Gastroesophageal sphincter (tissue), 4 donors: ENCODE data around the gene PUSL1. TPM values are rescaled to one million over a fixed set of nuclear protein-coding genes. Genes with fewer than 3 reads are reported as not detected.

Source experiments
- ATAC-seq: fragments of 150-250 bp; one replicate; pipeline ENCODE4 v1.9.1; 2016; ENCODE audit warnings: mild to moderate bottlenecking, moderate library complexity
- H3K27ac ChIP-seq, 4 donors: fragments of 200-600 bp; sonication (generic) in 3 of 4; 1 replicate in 3 of 4; 2 replicates in 1 of 4; pipeline ENCODE4 v1.5.1; 2016 to 2019
- H3K27me3 ChIP-seq: fragments of 200-600 bp; sonication (generic); one replicate; pipeline ENCODE4 v1.5.1; 2019
- H3K36me3 ChIP-seq, 2 donors: fragments of 200-600 bp; sonication (generic); one replicate each; pipeline ENCODE4 v1.5.1; 2019; ENCODE audit warnings: control low read depth in 1 of 2
- H3K4me1 ChIP-seq, 3 donors: fragments of 200-600 bp; sonication (generic); 1 replicate in 2 of 3; 2 replicates in 1 of 3; pipeline ENCODE4 v1.5.1; 2016 to 2019; ENCODE audit warnings: control low read depth in 2 of 3
- H3K4me3 ChIP-seq, 2 donors: fragments of 200-600 bp; sonication (generic); one replicate each; pipeline ENCODE4 v1.5.1; 2019; ENCODE audit warnings: mild to moderate bottlenecking in 1 of 2, moderate library complexity in 1 of 2
- H3K9me3 ChIP-seq, 3 donors: fragments of 200-600 bp; sonication (generic); one replicate each; pipeline ENCODE4 v1.5.1; 2017 to 2019; ENCODE audit warnings: control low read depth in 2 of 3
- EP300 ChIP-seq: sonication (generic); formaldehyde crosslinking; IDR thresholded peaks from one replicate; pipeline ENCODE4 v1.6.1; 2017; ENCODE audit warnings: antibody characterized with exemption, mild to moderate bottlenecking
- POLR2A ChIP-seq, 2 donors: fragments of 450-650 bp; IDR thresholded peaks; one replicate each; pipeline ENCODE4 v1.6.1; 2017; ENCODE audit warnings: antibody characterized with exemption in 2 of 2, mild to moderate bottlenecking in 2 of 2, moderate library complexity in 1 of 2
- POLR2AphosphoS5 ChIP-seq: sonication (generic); formaldehyde crosslinking; IDR thresholded peaks from one replicate; pipeline ENCODE4 v1.6.1; 2017; ENCODE audit warnings: antibody characterized with exemption
- WGBS, 2 donors: methylation state at CpG; one replicate each; pipeline ENCODE4 v1.1.5; 2018; ENCODE audit warnings: low coverage in 1 of 2; 5-methylcytosine and 5-hydroxymethylcytosine counted together
- total RNA-seq, 4 donors: library from RNA; depleted of rRNA; stranded (reverse); fragments of >200 nt; gene quantifications; one replicate each; pipeline ENCODE4 v1.1.0, GENCODE V29; 2016
- TF ChIP-seq, protein P1 (sequence below), 4 experiments: fragments of 200-600 bp in 2 of 4; fragments of 450-650 bp in 2 of 4; sonication (generic) in 1 of 4; IDR thresholded peaks; one replicate each; pipeline ENCODE4 v1.5.1; 2017 to 2019; ENCODE audit warnings: antibody characterized with exemption in 4 of 4, mild to moderate bottlenecking in 2 of 4, moderate library complexity in 2 of 4

The PUSL1 gene
- total RNA-seq, 4 donors from 2014 or later, result 12.5 to 24.2 (median 19.4) TPM

DNA sequence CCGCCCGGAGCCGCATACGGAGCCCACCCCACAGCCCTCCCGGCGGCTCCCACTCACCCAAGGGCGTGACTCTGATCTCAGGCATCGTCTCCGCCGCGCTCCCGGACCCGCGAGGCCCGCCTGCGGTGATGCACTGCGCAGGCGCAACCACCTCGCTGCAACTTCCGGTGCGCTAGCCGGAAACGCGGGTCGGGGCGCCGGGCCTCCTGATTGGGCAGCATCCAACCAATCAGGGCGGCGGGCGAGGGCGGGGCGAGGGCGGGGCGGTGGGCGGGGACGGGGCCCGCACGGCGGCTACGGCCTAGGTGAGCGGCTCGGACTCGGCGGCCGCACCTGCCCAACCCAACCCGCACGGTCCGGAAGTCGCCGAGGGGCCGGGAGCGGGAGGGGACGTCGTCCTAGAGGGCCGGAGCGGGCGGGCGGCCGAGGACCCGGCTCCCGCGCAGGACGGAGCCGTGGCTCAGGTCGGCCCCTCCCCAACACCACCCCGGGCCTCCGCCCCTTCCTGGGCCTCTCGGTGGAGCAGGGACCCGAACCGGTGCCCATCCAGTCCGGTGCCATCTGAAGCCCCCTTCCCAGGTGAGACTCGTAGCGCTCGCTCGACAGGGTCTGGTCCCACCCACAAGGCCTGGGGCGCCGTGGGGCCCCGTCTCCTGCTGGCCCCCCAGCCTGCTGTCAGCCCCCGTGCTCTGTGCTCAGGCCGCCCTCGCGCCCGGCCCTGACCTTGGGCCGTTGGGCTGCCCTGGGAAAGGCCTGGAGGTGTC lies 16.3 kb downstream of the PUSL1 start, which contains the start of the genes CPTP and INTS11:
TSS of gene CPTP (plus strand) at position 279 of the 764 bp plus-strand sequence. CDS start 2,109 bp downstream, outside the sequence.
TSS of gene INTS11 (minus strand) at position 137 of the 764 bp plus-strand sequence. CDS start at position 85, 52 bp downstream.
- Histone ChIP-seq H3K9me3 (no peaks in the 10 kb centered on the region), H3K4me3 (peak within 1 kb of the TSS; percentile 51 to 87), H3K4me1 (peaks cover 0 to 70% (median 40%) of the 10 kb centered on the region in 3 donors), H3K36me3 (peaks cover 0 to 41% of the 10 kb centered on the region in 2 donors), H3K27me3 (no peaks in the 10 kb centered on the region), H3K27ac (peak within 1 kb of the TSS; percentile 51 to 92 (median 88))
- no CpG with 5 or more reads among the region's 84 CpGs for WGBS, 2 donors
- TF ChIP-seq POLR2AphosphoS5, result peak; percentile 87
- TF ChIP-seq EP300, result no peak
- TF ChIP-seq, protein P1, sequence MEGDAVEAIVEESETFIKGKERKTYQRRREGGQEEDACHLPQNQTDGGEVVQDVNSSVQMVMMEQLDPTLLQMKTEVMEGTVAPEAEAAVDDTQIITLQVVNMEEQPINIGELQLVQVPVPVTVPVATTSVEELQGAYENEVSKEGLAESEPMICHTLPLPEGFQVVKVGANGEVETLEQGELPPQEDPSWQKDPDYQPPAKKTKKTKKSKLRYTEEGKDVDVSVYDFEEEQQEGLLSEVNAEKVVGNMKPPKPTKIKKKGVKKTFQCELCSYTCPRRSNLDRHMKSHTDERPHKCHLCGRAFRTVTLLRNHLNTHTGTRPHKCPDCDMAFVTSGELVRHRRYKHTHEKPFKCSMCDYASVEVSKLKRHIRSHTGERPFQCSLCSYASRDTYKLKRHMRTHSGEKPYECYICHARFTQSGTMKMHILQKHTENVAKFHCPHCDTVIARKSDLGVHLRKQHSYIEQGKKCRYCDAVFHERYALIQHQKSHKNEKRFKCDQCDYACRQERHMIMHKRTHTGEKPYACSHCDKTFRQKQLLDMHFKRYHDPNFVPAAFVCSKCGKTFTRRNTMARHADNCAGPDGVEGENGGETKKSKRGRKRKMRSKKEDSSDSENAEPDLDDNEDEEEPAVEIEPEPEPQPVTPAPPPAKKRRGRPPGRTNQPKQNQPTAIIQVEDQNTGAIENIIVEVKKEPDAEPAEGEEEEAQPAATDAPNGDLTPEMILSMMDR (IDR thresholded peaks at IDR 0.05), result peak in 1 of 4 experiments; percentile 20
- TF ChIP-seq POLR2A (IDR thresholded peaks at IDR 0.05), result peak; percentile 56 to 75
- ATAC-seq, result peak; percentile 94

DNA sequence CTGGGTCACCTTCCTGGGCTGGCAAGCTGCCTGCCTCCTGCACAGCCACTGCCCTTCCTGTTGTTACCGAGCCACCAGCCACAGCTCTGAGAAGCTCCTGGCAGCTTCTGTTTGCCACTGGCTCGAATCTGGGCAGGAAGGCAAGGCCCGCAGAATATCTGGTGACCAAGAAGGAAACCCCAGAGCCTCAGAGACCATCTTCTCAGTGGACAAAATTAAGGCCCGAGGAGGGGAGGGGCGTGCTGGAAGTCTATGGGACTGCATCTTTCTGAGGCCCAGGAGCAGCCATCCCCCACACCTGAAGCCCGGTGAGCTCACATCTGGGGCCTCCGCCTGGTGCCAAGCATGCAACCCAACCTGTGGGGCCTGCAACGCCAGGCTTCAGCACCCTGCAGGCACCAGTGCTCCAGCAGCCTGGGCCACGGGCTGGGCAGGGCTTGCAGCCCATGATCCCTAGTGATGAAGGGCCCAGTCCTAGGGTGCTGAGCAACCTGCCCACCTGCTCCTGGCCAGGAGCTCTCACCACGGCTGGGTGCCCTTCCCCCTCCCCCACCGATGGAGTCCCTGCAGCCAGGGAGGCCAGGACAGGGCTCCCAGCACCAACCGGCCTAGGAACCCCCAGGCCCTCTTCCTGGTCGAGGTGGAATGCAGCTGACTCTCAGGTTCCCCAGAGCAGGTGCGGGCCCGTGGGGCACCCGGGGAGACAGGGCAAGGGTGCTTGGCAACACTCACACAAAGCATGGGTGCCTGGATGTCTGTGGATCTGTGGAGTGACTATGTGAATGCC lies 17.1 kb downstream of the PUSL1 start:
- no peaks in the 10 kb centered on the region for H3K9me3 ChIP-seq
- H3K4me1 ChIP-seq, result peaks cover 0 to 68% (median 40%) of the 10 kb centered on the region in 3 donors

DNA sequence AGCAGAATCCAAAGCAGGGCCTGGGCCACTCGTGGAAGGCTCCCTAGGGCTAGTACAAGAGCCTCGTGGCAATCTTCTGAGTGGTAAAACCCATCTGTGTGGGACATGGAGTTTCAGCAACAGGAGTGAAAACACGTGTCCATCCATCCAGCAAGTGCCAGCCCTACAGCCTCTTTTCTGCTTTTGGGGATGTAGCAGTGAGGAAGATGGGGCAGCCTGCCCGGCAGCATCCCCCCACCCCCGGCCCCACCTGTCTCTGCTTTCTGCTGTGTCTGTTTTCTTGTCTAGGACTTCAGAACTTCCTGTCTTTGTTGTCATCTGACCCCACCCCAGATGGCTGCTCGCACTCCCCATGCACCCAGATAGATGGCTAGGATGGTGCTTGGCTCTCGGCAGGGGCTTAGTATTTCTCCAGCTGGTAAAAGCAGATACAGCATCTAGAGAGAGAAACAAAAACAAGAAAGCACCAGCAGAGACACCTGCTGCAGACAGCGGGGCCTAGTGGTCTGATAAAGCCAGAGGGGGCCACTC lies 17.7 kb downstream of the PUSL1 start:
- no peaks in the 10 kb centered on the region for H3K27me3 ChIP-seq
- TF ChIP-seq, protein P1 (IDR thresholded peaks at IDR 0.05), result no peak
- TF ChIP-seq POLR2AphosphoS5 (no peak), EP300 (no peak), POLR2A (IDR thresholded peaks at IDR 0.05) (no peak)
- no peaks in the 10 kb centered on the region for H3K9me3 ChIP-seq
- ATAC-seq, result no peak
- H3K4me1 ChIP-seq, result peaks cover 0 to 68% (median 40%) of the 10 kb centered on the region in 3 donors
- H3K4me3 ChIP-seq, result peak overlapping the region in 1 of 2 donors; percentile 87
- WGBS, 2 donors, result 47 to 50% methylated on average over 2 to 3 of the region's 8 CpGs
- H3K27ac ChIP-seq, result peak overlapping the region in 2 of 4 donors; percentile 84 to 92
- peaks cover 0 to 29% of the 10 kb centered on the region in 2 donors for H3K36me3 ChIP-seq

More for the DNA sequence above, 17.1 kb downstream of the PUSL1 start:
- peak; percentile 16 for ATAC-seq
- 53 to 74% methylated on average over 3 to 4 of the region's 16 CpGs for WGBS, 2 donors
- Histone ChIP-seq H3K27me3 (no peaks in the 10 kb centered on the region), H3K4me3 (peak overlapping the region; percentile 51 to 87), H3K36me3 (peaks cover 0 to 33% of the 10 kb centered on the region in 2 donors), H3K27ac (peak overlapping the region; percentile 39 to 92 (median 88))
- no peak for TF ChIP-seq POLR2AphosphoS5
- TF ChIP-seq, protein P1 (IDR thresholded peaks at IDR 0.05), result no peak
- no peak for TF ChIP-seq POLR2A (IDR thresholded peaks at IDR 0.05)
- no peak for TF ChIP-seq EP300

DNA sequence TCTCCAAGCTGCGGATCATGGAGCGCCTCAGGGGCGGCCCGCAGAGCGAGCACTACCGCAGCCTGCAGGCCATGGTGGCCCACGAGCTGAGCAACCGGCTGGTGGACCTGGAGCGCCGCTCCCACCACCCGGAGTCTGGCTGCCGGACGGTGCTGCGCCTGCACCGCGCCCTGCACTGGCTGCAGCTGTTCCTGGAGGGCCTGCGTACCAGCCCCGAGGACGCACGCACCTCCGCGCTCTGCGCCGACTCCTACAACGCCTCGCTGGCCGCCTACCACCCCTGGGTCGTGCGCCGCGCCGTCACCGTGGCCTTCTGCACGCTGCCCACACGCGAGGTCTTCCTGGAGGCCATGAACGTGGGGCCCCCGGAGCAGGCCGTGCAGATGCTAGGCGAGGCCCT lies 18.9 kb downstream of the PUSL1 start:
- no peaks in the 10 kb centered on the region for H3K9me3 ChIP-seq
- ATAC-seq, result no peak
- peaks cover 0 to 61% (median 30%) of the 10 kb centered on the region in 3 donors for H3K4me1 ChIP-seq
- WGBS, 2 donors, result no CpG with 5 or more reads among the region's 40 CpGs
- H3K27ac ChIP-seq, result no peak overlapping the region
- H3K4me3 ChIP-seq, result no peak overlapping the region
- no peaks in the 10 kb centered on the region for H3K27me3 ChIP-seq
- TF ChIP-seq, protein P1 (IDR thresholded peaks at IDR 0.05), result no peak
- no peak for TF ChIP-seq EP300
- no peak for TF ChIP-seq POLR2AphosphoS5
- no peak for TF ChIP-seq POLR2A (IDR thresholded peaks at IDR 0.05)
- peaks cover 0 to 29% of the 10 kb centered on the region in 2 donors for H3K36me3 ChIP-seq
